ENCODE data around the gene CDC40. TPM values are rescaled to one million over a fixed set of nuclear protein-coding genes. Genes with fewer than 3 reads are reported as not detected.

Gene CDC40
- polyA plus RNA-seq, 4 donors: 8.9 to 19.1 (median 13.2) TPM

GRCh38 chr6:110173506-110174132 is 6.6 kb upstream of the CDC40 start:
- no peaks in the 10 kb centered on the region for H3K27me3 ChIP-seq (ENCODE audit: control insufficient read depth in 3 of 3, insufficient read depth in 3 of 3, low read length in 3 of 3)
- H3K27ac ChIP-seq (ENCODE audit: low read depth in 1 of 3, low read length in 2 of 3): no peak overlapping the region
- FAIRE-seq (no peak), DNase-seq (no peak)
- no peaks in the 10 kb centered on the region for H3K36me3 ChIP-seq (ENCODE audit: control insufficient read depth in 3 of 3, insufficient read depth in 2 of 3, low read depth in 1 of 3, low read length in 3 of 3)
- H3K9me3 ChIP-seq (ENCODE audit: control insufficient read depth in 2 of 2, insufficient read depth in 1 of 2, low read depth in 1 of 2, low read length in 1 of 2): no peaks in the 10 kb centered on the region
- WGBS, 3 donors: 53 to 80% (median 63%) methylated on average over 4 of the region's 4 CpGs
- no peaks in the 10 kb centered on the region for H3K4me1 ChIP-seq (ENCODE audit: control insufficient read depth in 3 of 3, insufficient read depth in 2 of 3, low read depth in 1 of 3, low read length in 2 of 3)
- no peak overlapping the region for H3K4me3 ChIP-seq (ENCODE audit: low read depth in 1 of 3, low read length in 3 of 3)

GRCh38 chr6:110178626-110179405 is 1.4 kb upstream of the CDC40 start:
- WGBS, 3 donors: 0 to 1% (median 0%) methylated on average over 58 to 66 of the region's 66 CpGs
- H3K4me3 ChIP-seq (ENCODE audit: low read depth in 1 of 3, low read length in 3 of 3): peak overlapping the region; percentile 72 to 84 (median 74)
- DNase-seq (peak; percentile 58 to 72), FAIRE-seq (no peak)
- no peaks in the 10 kb centered on the region for H3K27me3 ChIP-seq (ENCODE audit: control insufficient read depth in 3 of 3, insufficient read depth in 3 of 3, low read length in 3 of 3)
- peak overlapping the region in 2 of 3 donors; percentile 67 to 76 for H3K27ac ChIP-seq (ENCODE audit: low read depth in 1 of 3, low read length in 2 of 3)
- H3K9me3 ChIP-seq (ENCODE audit: control insufficient read depth in 2 of 2, insufficient read depth in 1 of 2, low read depth in 1 of 2, low read length in 1 of 2): no peaks in the 10 kb centered on the region
- H3K36me3 ChIP-seq (ENCODE audit: control insufficient read depth in 3 of 3, insufficient read depth in 2 of 3, low read depth in 1 of 3, low read length in 3 of 3): peaks cover 0 to 4% (median 0%) of the 10 kb centered on the region in 3 donors
- peaks cover 0 to 15% (median 7%) of the 10 kb centered on the region in 3 donors for H3K4me1 ChIP-seq (ENCODE audit: control insufficient read depth in 3 of 3, insufficient read depth in 2 of 3, low read depth in 1 of 3, low read length in 2 of 3)

GRCh38 chr6:110179406-110180227 is 610 bp upstream of the CDC40 start, which contains the start of gene WASF1:
TSS of gene WASF1 (minus strand) at chr6:110179670. CDS start at chr6:110127601, 52,069 bp downstream.
- H3K36me3 ChIP-seq (ENCODE audit: control insufficient read depth in 3 of 3, insufficient read depth in 2 of 3, low read depth in 1 of 3, low read length in 3 of 3): peaks cover 0 to 4% (median 0%) of the 10 kb centered on the region in 3 donors
- 0% methylated on average over 56 to 62 of the region's 62 CpGs for WGBS, 3 donors
- H3K4me1 ChIP-seq (ENCODE audit: control insufficient read depth in 3 of 3, insufficient read depth in 2 of 3, low read depth in 1 of 3, low read length in 2 of 3): peaks cover 0 to 15% (median 7%) of the 10 kb centered on the region in 3 donors
- DNase-seq (peak; percentile 96), FAIRE-seq (peak; percentile 64)
- H3K4me3 ChIP-seq (ENCODE audit: low read depth in 1 of 3, low read length in 3 of 3): peak within 1 kb of the TSS; percentile 74 to 84 (median 76)
- no peaks in the 10 kb centered on the region for H3K9me3 ChIP-seq (ENCODE audit: control insufficient read depth in 2 of 2, insufficient read depth in 1 of 2, low read depth in 1 of 2, low read length in 1 of 2)
- peak within 1 kb of the TSS in 2 of 3 donors; percentile 67 to 90 for H3K27ac ChIP-seq (ENCODE audit: low read depth in 1 of 3, low read length in 2 of 3)
- H3K27me3 ChIP-seq (ENCODE audit: control insufficient read depth in 3 of 3, insufficient read depth in 3 of 3, low read length in 3 of 3): no peaks in the 10 kb centered on the region

GRCh38 chr6:110181131-110182030 is 1.2 kb downstream of the CDC40 start:
- H3K9me3 ChIP-seq (ENCODE audit: control insufficient read depth in 2 of 2, insufficient read depth in 1 of 2, low read depth in 1 of 2, low read length in 1 of 2): no peaks in the 10 kb centered on the region
- 44 to 50% (median 49%) methylated on average over 6 of the region's 6 CpGs for WGBS, 3 donors
- H3K4me3 ChIP-seq (ENCODE audit: low read depth in 1 of 3, low read length in 3 of 3): peak overlapping the region; percentile 74 to 84 (median 76)
- no peak overlapping the region for H3K27ac ChIP-seq (ENCODE audit: low read depth in 1 of 3, low read length in 2 of 3)
- FAIRE-seq (no peak), DNase-seq (peak in 1 of 2 donors; percentile 5)
- peaks cover 0 to 4% (median 0%) of the 10 kb centered on the region in 3 donors for H3K36me3 ChIP-seq (ENCODE audit: control insufficient read depth in 3 of 3, insufficient read depth in 2 of 3, low read depth in 1 of 3, low read length in 3 of 3)
- H3K4me1 ChIP-seq (ENCODE audit: control insufficient read depth in 3 of 3, insufficient read depth in 2 of 3, low read depth in 1 of 3, low read length in 2 of 3): peaks cover 0 to 15% (median 7%) of the 10 kb centered on the region in 3 donors
- H3K27me3 ChIP-seq (ENCODE audit: control insufficient read depth in 3 of 3, insufficient read depth in 3 of 3, low read length in 3 of 3): no peaks in the 10 kb centered on the region

GRCh38 chr6:110183292-110183885 is 3.2 kb downstream of the CDC40 start:
- DNase-seq: no peak
- Histone ChIP-seq H3K27me3 (ENCODE audit: control insufficient read depth in 3 of 3, insufficient read depth in 3 of 3, low read length in 3 of 3) (no peaks in the 10 kb centered on the region), H3K4me3 (ENCODE audit: low read depth in 1 of 3, low read length in 3 of 3) (no peak overlapping the region), H3K27ac (ENCODE audit: low read depth in 1 of 3, low read length in 2 of 3) (no peak overlapping the region), H3K9me3 (ENCODE audit: control insufficient read depth in 2 of 2, insufficient read depth in 1 of 2, low read depth in 1 of 2, low read length in 1 of 2) (no peaks in the 10 kb centered on the region), H3K36me3 (ENCODE audit: control insufficient read depth in 3 of 3, insufficient read depth in 2 of 3, low read depth in 1 of 3, low read length in 3 of 3) (peaks cover 0 to 4% (median 0%) of the 10 kb centered on the region in 3 donors), H3K4me1 (ENCODE audit: control insufficient read depth in 3 of 3, insufficient read depth in 2 of 3, low read depth in 1 of 3, low read length in 2 of 3) (peaks cover 0 to 15% (median 7%) of the 10 kb centered on the region in 3 donors)
- WGBS, 3 donors: 70 to 76% (median 73%) methylated on average over 5 of the region's 5 CpGs
- no peak for FAIRE-seq

- H3K4me1 ChIP-seq (ENCODE audit: control insufficient read depth in 3 of 3, insufficient read depth in 2 of 3, low read depth in 1 of 3, low read length in 2 of 3): peaks cover 0 to 15% (median 7%) of the 10 kb centered on the region in 3 donors
- no peak overlapping the region for H3K27ac ChIP-seq (ENCODE audit: low read depth in 1 of 3, low read length in 2 of 3)
- no peak for FAIRE-seq
- no peaks in the 10 kb centered on the region for H3K9me3 ChIP-seq (ENCODE audit: control insufficient read depth in 2 of 2, insufficient read depth in 1 of 2, low read depth in 1 of 2, low read length in 1 of 2)
- WGBS, 3 donors: 50 to 66% (median 65%) methylated on average over 3 of the region's 3 CpGs
- H3K4me3 ChIP-seq (ENCODE audit: low read depth in 1 of 3, low read length in 3 of 3): no peak overlapping the region
- H3K36me3 ChIP-seq (ENCODE audit: control insufficient read depth in 3 of 3, insufficient read depth in 2 of 3, low read depth in 1 of 3, low read length in 3 of 3): peaks cover 0 to 9% (median 3%) of the 10 kb centered on the region in 3 donors
- no peak for DNase-seq
- no peaks in the 10 kb centered on the region for H3K27me3 ChIP-seq (ENCODE audit: control insufficient read depth in 3 of 3, insufficient read depth in 3 of 3, low read length in 3 of 3)
These were observed 5.7 kb downstream of the CDC40 start for GRCh38 chr6:110185879-110186278.

GRCh38 chr6:110188791-110189190 is 8.6 kb downstream of the CDC40 start:
- FAIRE-seq: no peak
- Histone ChIP-seq H3K4me3 (ENCODE audit: low read depth in 1 of 3, low read length in 3 of 3) (no peak overlapping the region), H3K27me3 (ENCODE audit: control insufficient read depth in 3 of 3, insufficient read depth in 3 of 3, low read length in 3 of 3) (no peaks in the 10 kb centered on the region), H3K4me1 (ENCODE audit: control insufficient read depth in 3 of 3, insufficient read depth in 2 of 3, low read depth in 1 of 3, low read length in 2 of 3) (no peaks in the 10 kb centered on the region), H3K9me3 (ENCODE audit: control insufficient read depth in 2 of 2, insufficient read depth in 1 of 2, low read depth in 1 of 2, low read length in 1 of 2) (no peaks in the 10 kb centered on the region), H3K27ac (ENCODE audit: low read depth in 1 of 3, low read length in 2 of 3) (no peak overlapping the region), H3K36me3 (ENCODE audit: control insufficient read depth in 3 of 3, insufficient read depth in 2 of 3, low read depth in 1 of 3, low read length in 3 of 3) (peaks cover 0 to 4% (median 3%) of the 10 kb centered on the region in 3 donors)
- DNase-seq: no peak

Data from small intestine (tissue), 7 donors.